HCT116 (cell line): ENCODE measurements around the gene ATCAY.

ENCODE experiments used
- CEBPB ChIP-seq: IDR thresholded peaks from 2 replicates; pipeline ENCODE4 v1.6.1; 2012; ENCODE audit warnings: low read depth
- EZH2 ChIP-seq: fragments of 200-600 bp; sonication (generic); IDR thresholded peaks from 2 replicates; pipeline ENCODE4 v1.6.1; 2017; ENCODE audit warnings: antibody characterized with exemption, mixed run types
- EZH2phosphoT487 ChIP-seq: fragments of 200-600 bp; IDR thresholded peaks from 2 replicates; pipeline ENCODE4 v1.6.1; 2018; ENCODE audit warnings: antibody characterized with exemption, borderline replicate concordance
- POLR2A ChIP-seq: IDR thresholded peaks from 2 replicates; pipeline ENCODE4 v1.7.0; 2011; ENCODE audit warnings: borderline replicate concordance; ENCODE audit not compliant: insufficient read depth, insufficient read length; ENCODE audit errors: extremely low read depth
- POLR2AphosphoS5 ChIP-seq: IDR thresholded peaks from 2 replicates; pipeline ENCODE4 v1.6.1; 2011; ENCODE audit warnings: mild to moderate bottlenecking, low read depth, low read length, moderate library complexity
- SP1 ChIP-seq: IDR thresholded peaks from 2 replicates; pipeline ENCODE4 v1.6.1; 2012; ENCODE audit warnings: low read depth
- TF ChIP-seq, protein P1 (sequence below), 3 experiments: fragments of 200-600 bp in 1 of 3; sonication (generic) in 1 of 3; IDR thresholded peaks in 2 of 3; conservative IDR thresholded peaks in 1 of 3; 2 replicates each; pipeline ENCODE4 v1.5.1; 2012 to 2017; ENCODE audit warnings: low read depth in 2 of 3, low read length in 2 of 3, antibody characterized with exemption in 1 of 3, borderline replicate concordance in 1 of 3, control low read depth in 1 of 3, mild to moderate bottlenecking in 1 of 3, mixed read lengths in 1 of 3, mixed run types in 1 of 3, moderate library complexity in 1 of 3; ENCODE audit not compliant: insufficient read depth in 1 of 3

DNA sequence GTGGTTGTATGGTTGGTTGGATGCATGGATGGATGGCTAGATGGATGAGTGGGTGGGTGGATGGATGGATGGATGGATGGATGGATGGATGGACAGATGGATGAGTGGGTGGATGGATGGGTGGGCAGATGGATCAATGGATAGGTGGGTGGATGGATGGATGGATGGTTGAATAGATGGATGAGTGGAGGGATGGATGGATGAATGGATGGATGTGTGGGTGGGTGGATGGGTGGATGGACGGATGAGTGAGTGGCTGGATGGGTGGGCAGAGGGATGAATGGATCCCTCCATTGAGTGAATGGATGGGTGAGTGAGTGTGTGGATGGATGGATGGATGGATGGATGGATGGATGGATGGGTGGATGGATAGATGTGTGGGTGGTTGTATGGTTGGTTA lies 43.4 kb downstream of the ATCAY start:
- TF ChIP-seq POLR2A: no peak
- no peak for TF ChIP-seq EZH2
- TF ChIP-seq, protein P1, sequence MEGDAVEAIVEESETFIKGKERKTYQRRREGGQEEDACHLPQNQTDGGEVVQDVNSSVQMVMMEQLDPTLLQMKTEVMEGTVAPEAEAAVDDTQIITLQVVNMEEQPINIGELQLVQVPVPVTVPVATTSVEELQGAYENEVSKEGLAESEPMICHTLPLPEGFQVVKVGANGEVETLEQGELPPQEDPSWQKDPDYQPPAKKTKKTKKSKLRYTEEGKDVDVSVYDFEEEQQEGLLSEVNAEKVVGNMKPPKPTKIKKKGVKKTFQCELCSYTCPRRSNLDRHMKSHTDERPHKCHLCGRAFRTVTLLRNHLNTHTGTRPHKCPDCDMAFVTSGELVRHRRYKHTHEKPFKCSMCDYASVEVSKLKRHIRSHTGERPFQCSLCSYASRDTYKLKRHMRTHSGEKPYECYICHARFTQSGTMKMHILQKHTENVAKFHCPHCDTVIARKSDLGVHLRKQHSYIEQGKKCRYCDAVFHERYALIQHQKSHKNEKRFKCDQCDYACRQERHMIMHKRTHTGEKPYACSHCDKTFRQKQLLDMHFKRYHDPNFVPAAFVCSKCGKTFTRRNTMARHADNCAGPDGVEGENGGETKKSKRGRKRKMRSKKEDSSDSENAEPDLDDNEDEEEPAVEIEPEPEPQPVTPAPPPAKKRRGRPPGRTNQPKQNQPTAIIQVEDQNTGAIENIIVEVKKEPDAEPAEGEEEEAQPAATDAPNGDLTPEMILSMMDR (IDR thresholded peaks at IDR 0.05 in 2 of 3, conservative IDR thresholded peaks at IDR 0.05 in 1 of 3; ENCODE audit: borderline replicate concordance in 1 of 3, insufficient read depth in 1 of 3, low read depth in 2 of 3, low read length in 2 of 3): no peak
- no peak for TF ChIP-seq SP1
- no peak for TF ChIP-seq CEBPB
- TF ChIP-seq EZH2phosphoT487: no peak
- no peak for TF ChIP-seq POLR2AphosphoS5
